SK-N-SH treated with all-trans-retinoic acid at 6 μM for 48 hours (cell line): ENCODE data around the gene PTGES3L.

ENCODE experiments used
- BACH2 ChIP-seq: fragments of 250-450 bp; sonication (Bioruptor Pico); IDR thresholded peaks from 2 replicates; pipeline ENCODE4 v1.9.0; 2021; ENCODE audit warnings: mild to moderate bottlenecking, borderline replicate concordance
- GLIS3 ChIP-seq: fragments of 250-450 bp; sonication (Bioruptor Pico); IDR thresholded peaks from 2 replicates; pipeline ENCODE4 v1.5.0; 2020; ENCODE audit warnings: mild to moderate bottlenecking, moderate library complexity
- RARB ChIP-seq: fragments of 250-450 bp; sonication (Bioruptor Pico); IDR thresholded peaks from 2 replicates; pipeline ENCODE4 v1.8.0; 2021; ENCODE audit warnings: mild to moderate bottlenecking, moderate library complexity
- ZFP30 ChIP-seq: fragments of 450-650 bp; formaldehyde crosslinking; IDR thresholded peaks from 2 replicates; pipeline ENCODE4 v1.5.0; 2022; ENCODE audit warnings: mild to moderate bottlenecking, moderate library complexity
- ZNF565 ChIP-seq: fragments of 450-650 bp; formaldehyde crosslinking; conservative IDR thresholded peaks from 2 replicates; pipeline ENCODE4 v1.5.0; 2020; ENCODE audit warnings: low read depth, mild to moderate bottlenecking, moderate library complexity
- ZNF70 ChIP-seq: fragments of 450-650 bp; formaldehyde crosslinking; IDR thresholded peaks from 2 replicates; pipeline ENCODE4 v1.5.0; 2020; ENCODE audit warnings: mild to moderate bottlenecking, moderate library complexity
- ZNF8 ChIP-seq: fragments of 450-650 bp; formaldehyde crosslinking; IDR thresholded peaks from 2 replicates; pipeline ENCODE4 v1.5.0; 2020; ENCODE audit warnings: mild to moderate bottlenecking, moderate library complexity
- TF ChIP-seq, protein P1 (sequence below): fragments of 250-450 bp; sonication (Bioruptor Pico); IDR thresholded peaks from 2 replicates; pipeline ENCODE4 v1.8.0; 2020; ENCODE audit warnings: mild to moderate bottlenecking, moderate library complexity, borderline replicate concordance
- TF ChIP-seq, protein P2 (sequence below): fragments of 250-450 bp; sonication (Bioruptor Pico); IDR thresholded peaks from 2 replicates; pipeline ENCODE4 v1.5.1; 2021; ENCODE audit warnings: mild to moderate bottlenecking, moderate library complexity

- TF ChIP-seq, protein P1, sequence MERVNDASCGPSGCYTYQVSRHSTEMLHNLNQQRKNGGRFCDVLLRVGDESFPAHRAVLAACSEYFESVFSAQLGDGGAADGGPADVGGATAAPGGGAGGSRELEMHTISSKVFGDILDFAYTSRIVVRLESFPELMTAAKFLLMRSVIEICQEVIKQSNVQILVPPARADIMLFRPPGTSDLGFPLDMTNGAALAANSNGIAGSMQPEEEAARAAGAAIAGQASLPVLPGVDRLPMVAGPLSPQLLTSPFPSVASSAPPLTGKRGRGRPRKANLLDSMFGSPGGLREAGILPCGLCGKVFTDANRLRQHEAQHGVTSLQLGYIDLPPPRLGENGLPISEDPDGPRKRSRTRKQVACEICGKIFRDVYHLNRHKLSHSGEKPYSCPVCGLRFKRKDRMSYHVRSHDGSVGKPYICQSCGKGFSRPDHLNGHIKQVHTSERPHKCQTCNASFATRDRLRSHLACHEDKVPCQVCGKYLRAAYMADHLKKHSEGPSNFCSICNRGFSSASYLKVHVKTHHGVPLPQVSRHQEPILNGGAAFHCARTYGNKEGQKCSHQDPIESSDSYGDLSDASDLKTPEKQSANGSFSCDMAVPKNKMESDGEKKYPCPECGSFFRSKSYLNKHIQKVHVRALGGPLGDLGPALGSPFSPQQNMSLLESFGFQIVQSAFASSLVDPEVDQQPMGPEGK (CRISPR knock-in tag), result no peak
- TF ChIP-seq GLIS3 (CRISPR knock-in tag), result no peak
- no peak for TF ChIP-seq RARB
- no peak for TF ChIP-seq ZNF70 (CRISPR knock-in tag)
- TF ChIP-seq BACH2 (CRISPR knock-in tag), result no peak
- TF ChIP-seq ZFP30 (CRISPR knock-in tag), result no peak
- no peak for TF ChIP-seq ZNF8 (CRISPR knock-in tag)
- TF ChIP-seq, protein P2, sequence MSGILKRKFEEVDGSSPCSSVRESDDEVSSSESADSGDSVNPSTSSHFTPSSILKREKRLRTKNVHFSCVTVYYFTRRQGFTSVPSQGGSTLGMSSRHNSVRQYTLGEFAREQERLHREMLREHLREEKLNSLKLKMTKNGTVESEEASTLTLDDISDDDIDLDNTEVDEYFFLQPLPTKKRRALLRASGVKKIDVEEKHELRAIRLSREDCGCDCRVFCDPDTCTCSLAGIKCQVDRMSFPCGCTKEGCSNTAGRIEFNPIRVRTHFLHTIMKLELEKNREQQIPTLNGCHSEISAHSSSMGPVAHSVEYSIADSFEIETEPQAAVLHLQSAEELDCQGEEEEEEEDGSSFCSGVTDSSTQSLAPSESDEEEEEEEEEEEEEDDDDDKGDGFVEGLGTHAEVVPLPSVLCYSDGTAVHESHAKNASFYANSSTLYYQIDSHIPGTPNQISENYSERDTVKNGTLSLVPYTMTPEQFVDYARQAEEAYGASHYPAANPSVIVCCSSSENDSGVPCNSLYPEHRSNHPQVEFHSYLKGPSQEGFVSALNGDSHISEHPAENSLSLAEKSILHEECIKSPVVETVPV (CRISPR knock-in tag), result no peak
- no peak for TF ChIP-seq ZNF565 (CRISPR knock-in tag)
These were observed 39.5 kb upstream of the PTGES3L start for GRCh38 chr17:43019418-43019817.
